Tibial nerve (tissue), 4 donors: Measurements from ENCODE around the gene MAP3K4. TPM values are rescaled to one million over a fixed set of nuclear protein-coding genes. Genes with fewer than 3 reads are reported as not detected.

Experiments used
- DNase-seq, 2 donors: peaks; one replicate each; pipeline ENCODE4 v3.0.0-alpha.2; 2019; ENCODE audit warnings: low spot score in 2 of 2
- H3K27ac ChIP-seq, 4 donors: fragments of 200-600 bp; sonication (generic) in 3 of 4; one replicate each; pipeline ENCODE4 v1.5.1; 2017 to 2019; ENCODE audit warnings: mild to moderate bottlenecking in 1 of 4
- H3K27me3 ChIP-seq, 2 donors: fragments of 200-600 bp; sonication (generic) in 1 of 2; one replicate each; pipeline versions ENCODE4 v1.5.1 to v1.6.0; 2017 to 2019
- H3K36me3 ChIP-seq, 3 donors: fragments of 200-600 bp; sonication (generic); one replicate each; pipeline ENCODE4 v1.5.1; 2018 to 2019
- H3K4me1 ChIP-seq, 4 donors: fragments of 200-600 bp; sonication (generic) in 3 of 4; one replicate each; pipeline ENCODE4 v1.5.1; 2017 to 2019
- H3K4me3 ChIP-seq, 4 donors: fragments of 200-600 bp; sonication (generic) in 3 of 4; one replicate each; pipeline ENCODE4 v1.5.1; 2017 to 2019; ENCODE audit warnings: mild to moderate bottlenecking in 1 of 4, moderate library complexity in 1 of 4
- H3K9me3 ChIP-seq, 4 donors: fragments of 200-600 bp; sonication (generic) in 3 of 4; one replicate each; pipeline ENCODE4 v1.5.1; 2017 to 2019
- CTCF ChIP-seq, 5 experiments: fragments of 200-600 bp in 3 of 5; fragments of 450-650 bp in 2 of 5; sonication (generic) in 3 of 5; IDR thresholded peaks; one replicate each; pipeline ENCODE4 v1.5.1; 2016 to 2019; ENCODE audit warnings: antibody characterized with exemption in 5 of 5, mild to moderate bottlenecking in 3 of 5, moderate library complexity in 2 of 5
- EP300 ChIP-seq, 2 donors: sonication (generic); formaldehyde crosslinking; IDR thresholded peaks; one replicate each; pipeline ENCODE4 v1.6.1; 2017; ENCODE audit warnings: antibody characterized with exemption in 2 of 2, mild to moderate bottlenecking in 1 of 2
- POLR2A ChIP-seq, 2 donors: fragments of 450-650 bp; IDR thresholded peaks; one replicate each; pipeline ENCODE4 v1.6.1; 2017; ENCODE audit warnings: antibody characterized with exemption in 2 of 2, mild to moderate bottlenecking in 2 of 2, moderate library complexity in 2 of 2
- WGBS, 2 donors: methylation state at CpG; one replicate each; pipeline ENCODE4 v1.1.5; 2018; 5-methylcytosine and 5-hydroxymethylcytosine counted together
- total RNA-seq, 4 donors: library from RNA; depleted of rRNA; stranded (reverse); fragments of >200 nt; gene quantifications; one replicate each; pipeline ENCODE4 v1.1.0, GENCODE V29; 2016

Gene MAP3K4
- total RNA-seq, 4 donors from 2014 or later, result 42.9 to 63.0 (median 56.0) TPM

GRCh38 chr6:161008245-161008644 is 16.7 kb downstream of the MAP3K4 start:
- no peak overlapping the region for H3K4me3 ChIP-seq
- 71 to 82% methylated on average over 4 of the region's 4 CpGs for WGBS, 2 donors
- DNase-seq, result no peak
- H3K27ac ChIP-seq, result no peak overlapping the region
- TF ChIP-seq POLR2A (IDR thresholded peaks at IDR 0.05) (no peak), CTCF (IDR thresholded peaks at IDR 0.05) (no peak), EP300 (IDR thresholded peaks at IDR 0.05) (no peak)
- H3K36me3 ChIP-seq, result no peaks in the 10 kb centered on the region
- H3K27me3 ChIP-seq, result no peaks in the 10 kb centered on the region
- peaks cover 0 to 45% (median 23%) of the 10 kb centered on the region in 4 donors for H3K4me1 ChIP-seq
- no peaks in the 10 kb centered on the region for H3K9me3 ChIP-seq

- Histone ChIP-seq H3K36me3 (peaks cover 0 to under 1% (median 0%) of the 10 kb centered on the region in 3 donors), H3K4me3 (no peak overlapping the region), H3K4me1 (peaks cover 0 to 54% (median 23%) of the 10 kb centered on the region in 4 donors), H3K9me3 (no peaks in the 10 kb centered on the region), H3K27ac (no peak overlapping the region), H3K27me3 (no peaks in the 10 kb centered on the region)
- WGBS, 2 donors, result 82 to 96% methylated on average over 3 of the region's 3 CpGs
- TF ChIP-seq POLR2A (IDR thresholded peaks at IDR 0.05) (no peak), EP300 (IDR thresholded peaks at IDR 0.05) (no peak), CTCF (IDR thresholded peaks at IDR 0.05) (no peak)
- DNase-seq, result no peak
Observed at GRCh38 chr6:161009991-161010390, 18.4 kb downstream of the MAP3K4 start.

GRCh38 chr6:161010418-161010817 is 18.8 kb downstream of the MAP3K4 start:
- Histone ChIP-seq H3K27me3 (no peaks in the 10 kb centered on the region), H3K4me3 (no peak overlapping the region), H3K4me1 (peaks cover 0 to 54% (median 23%) of the 10 kb centered on the region in 4 donors), H3K36me3 (peaks cover 0 to 5% (median 0%) of the 10 kb centered on the region in 3 donors), H3K27ac (peak overlapping the region in 1 of 4 donors; percentile 47), H3K9me3 (no peaks in the 10 kb centered on the region)
- 53 to 60% methylated on average over 1 of the region's 1 CpG for WGBS, 2 donors
- TF ChIP-seq CTCF (IDR thresholded peaks at IDR 0.05) (no peak), EP300 (IDR thresholded peaks at IDR 0.05) (no peak), POLR2A (IDR thresholded peaks at IDR 0.05) (no peak)
- DNase-seq, result no peak

- Histone ChIP-seq H3K4me3 (no peak overlapping the region), H3K4me1 (peaks cover 0 to 52% (median 23%) of the 10 kb centered on the region in 4 donors), H3K27ac (peak overlapping the region in 2 of 4 donors; percentile 5 to 47), H3K36me3 (peaks cover 0 to 7% (median 0%) of the 10 kb centered on the region in 3 donors), H3K9me3 (no peaks in the 10 kb centered on the region), H3K27me3 (no peaks in the 10 kb centered on the region)
- TF ChIP-seq EP300 (IDR thresholded peaks at IDR 0.05), result no peak
- no peak for TF ChIP-seq CTCF (IDR thresholded peaks at IDR 0.05)
- TF ChIP-seq POLR2A (IDR thresholded peaks at IDR 0.05), result no peak
- no peak for DNase-seq
- 27 to 31% methylated on average over 8 of the region's 8 CpGs for WGBS, 2 donors
Observed at GRCh38 chr6:161011492-161012480, 20.2 kb downstream of the MAP3K4 start.

- 93 to 95% methylated on average over 4 of the region's 4 CpGs for WGBS, 2 donors
Observed at GRCh38 chr6:161013695-161014094, 22.1 kb downstream of the MAP3K4 start.

More at GRCh38 chr6:161013695-161014094, 22.1 kb downstream of the MAP3K4 start:
- Histone ChIP-seq H3K36me3 (peaks cover 0 to 7% (median 0%) of the 10 kb centered on the region in 3 donors), H3K4me1 (peaks cover 0 to 58% (median 25%) of the 10 kb centered on the region in 4 donors), H3K27me3 (no peaks in the 10 kb centered on the region), H3K9me3 (no peaks in the 10 kb centered on the region), H3K27ac (no peak overlapping the region), H3K4me3 (no peak overlapping the region)
- DNase-seq, result no peak
- TF ChIP-seq EP300 (IDR thresholded peaks at IDR 0.05), result no peak
- no peak for TF ChIP-seq CTCF (IDR thresholded peaks at IDR 0.05)
- TF ChIP-seq POLR2A (IDR thresholded peaks at IDR 0.05), result no peak
